ENCODE measurements around the gene AOX1.
A peak's percentile ranks its signal among the peaks of the same experiment; 100 is the strongest.

AOX1 gene

DNA sequence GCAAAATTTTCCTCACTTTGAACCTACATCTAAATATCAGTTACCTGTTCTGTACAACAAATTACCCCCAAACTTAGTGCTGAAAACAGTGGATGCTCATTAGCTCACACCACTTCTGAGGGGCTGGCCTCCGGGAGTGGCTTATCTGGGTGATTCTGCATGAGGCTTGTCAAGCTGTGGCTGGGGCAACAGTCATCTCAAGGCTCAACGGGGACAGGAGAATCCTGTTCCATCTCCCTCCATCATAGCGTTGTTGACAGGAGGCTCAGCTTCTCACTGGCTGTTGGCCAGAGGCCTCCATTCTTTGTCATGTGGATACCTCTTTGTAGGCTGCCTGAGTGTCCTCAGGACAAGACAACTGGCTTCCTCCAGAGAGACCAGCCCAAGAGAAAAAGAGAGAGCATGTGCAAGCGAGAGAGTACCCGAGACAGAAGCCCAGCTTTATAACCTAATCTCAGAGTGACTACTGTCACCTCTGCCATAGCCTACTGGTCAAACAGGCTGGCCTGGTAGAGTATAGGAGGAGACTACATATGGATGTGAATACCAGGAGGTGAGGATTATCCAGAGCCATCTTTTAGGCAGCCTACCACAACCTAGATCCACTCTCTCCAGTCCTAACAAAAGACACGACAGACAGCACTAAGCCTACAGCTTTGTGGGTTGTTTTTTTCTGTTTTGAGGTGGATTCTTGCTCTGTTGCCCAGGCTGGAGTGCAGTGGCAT lies 79.1 kb downstream of the AOX1 start:
- 89% methylated on average over 3 of the region's 6 CpGs for WGBS (ENCODE audit: insufficient coverage)
- Histone ChIP-seq H3K4me1 (ENCODE audit: control extremely low read depth in 1 of 4, control insufficient read depth in 4 of 4, insufficient read depth in 4 of 4, low read length in 3 of 4) (peaks cover 0 to 12% (median 7%) of the 10 kb centered on the region in 4 experiments), H3K27ac (ENCODE audit: insufficient read depth in 1 of 2, low read depth in 1 of 2, low read length in 2 of 2, poor library complexity in 1 of 2, severe bottlenecking in 2 of 2) (no peak overlapping the region), H3K27me3 (replicated peaks in 2 of 5; ENCODE audit: control insufficient read depth in 4 of 5, insufficient read depth in 5 of 5, low read length in 4 of 5) (no peaks in the 10 kb centered on the region), H3K36me3 (ENCODE audit: control insufficient read depth in 4 of 4, insufficient read depth in 4 of 4, low read length in 3 of 4) (no peaks in the 10 kb centered on the region), H3K4me3 (ENCODE audit: control insufficient read depth in 1 of 7, extremely low read depth in 1 of 7, insufficient read depth in 4 of 7, low read depth in 2 of 7, low read length in 6 of 7) (no peak overlapping the region), H3K9me3 (ENCODE audit: control extremely low read depth in 1 of 5, control insufficient read depth in 4 of 5, insufficient read depth in 2 of 5, low read depth in 1 of 5, low read length in 4 of 5) (no peaks in the 10 kb centered on the region)
- no peak for DNase-seq
- CTCF ChIA-PET = no interaction called here
- POLR2A ChIA-PET = no interaction called here

DNA sequence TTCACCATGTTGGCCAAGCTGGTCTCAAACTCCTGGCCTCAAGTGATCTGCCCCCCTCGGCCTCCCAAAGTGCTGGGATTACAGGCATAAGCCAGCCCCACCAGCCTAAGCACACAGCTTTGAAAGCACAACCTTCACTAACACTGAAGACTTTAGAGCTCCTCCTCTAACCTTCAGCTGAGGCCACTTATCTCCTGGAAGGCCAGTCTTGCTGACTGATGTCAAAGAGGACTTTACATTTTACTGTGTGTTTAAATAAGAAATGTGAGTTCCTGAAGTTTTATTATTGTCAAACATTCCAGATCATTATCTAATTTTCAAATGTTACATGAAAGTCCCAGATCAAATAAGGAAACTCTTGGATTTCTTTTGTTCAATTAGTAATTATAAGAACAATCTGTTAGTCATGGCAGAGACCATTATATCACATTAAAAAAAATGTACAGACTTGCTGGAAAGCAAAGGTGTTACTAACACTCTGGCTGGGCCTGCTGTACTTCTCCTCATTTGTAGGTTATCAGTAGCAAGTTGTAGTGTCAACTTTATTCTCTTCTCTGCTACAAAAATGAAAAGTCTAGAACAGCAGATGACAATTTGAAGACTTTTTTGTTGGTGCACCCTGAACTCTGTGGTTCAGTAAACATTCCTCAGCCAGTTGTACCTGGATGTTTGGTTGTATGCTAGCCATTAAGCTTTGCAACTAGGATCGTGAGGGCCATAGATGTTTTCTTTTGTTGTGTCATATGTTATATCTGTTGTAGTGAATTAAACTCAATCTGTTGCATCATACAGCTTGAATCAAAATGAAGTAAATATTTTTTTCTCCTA lies 80.0 kb downstream of the AOX1 start:
- H3K4me1 ChIP-seq (ENCODE audit: control extremely low read depth in 1 of 4, control insufficient read depth in 4 of 4, insufficient read depth in 4 of 4, low read length in 3 of 4) = peaks cover 0 to 16% (median 7%) of the 10 kb centered on the region in 4 experiments
- CTCF ChIA-PET = interaction anchor here (1.1 kb wide), 1 partner anchor 37 kb away, joined by 3 read pairs; no protein-coding TSS in a partner anchor
- H3K9me3 ChIP-seq (ENCODE audit: control extremely low read depth in 1 of 5, control insufficient read depth in 4 of 5, insufficient read depth in 2 of 5, low read depth in 1 of 5, low read length in 4 of 5) = no peaks in the 10 kb centered on the region
- H3K27ac ChIP-seq (ENCODE audit: insufficient read depth in 1 of 2, low read depth in 1 of 2, low read length in 2 of 2, poor library complexity in 1 of 2, severe bottlenecking in 2 of 2) = no peak overlapping the region
- H3K4me3 ChIP-seq (ENCODE audit: control insufficient read depth in 1 of 7, extremely low read depth in 1 of 7, insufficient read depth in 4 of 7, low read depth in 2 of 7, low read length in 6 of 7) = no peak overlapping the region
- H3K36me3 ChIP-seq (ENCODE audit: control insufficient read depth in 4 of 4, insufficient read depth in 4 of 4, low read length in 3 of 4) = no peaks in the 10 kb centered on the region
- no peak for DNase-seq
- 100% methylated on average over 1 of the region's 2 CpGs for WGBS (ENCODE audit: insufficient coverage)
- no peaks in the 10 kb centered on the region for H3K27me3 ChIP-seq (replicated peaks in 2 of 5; ENCODE audit: control insufficient read depth in 4 of 5, insufficient read depth in 5 of 5, low read length in 4 of 5)
- POLR2A ChIA-PET = no interaction called here

DNA sequence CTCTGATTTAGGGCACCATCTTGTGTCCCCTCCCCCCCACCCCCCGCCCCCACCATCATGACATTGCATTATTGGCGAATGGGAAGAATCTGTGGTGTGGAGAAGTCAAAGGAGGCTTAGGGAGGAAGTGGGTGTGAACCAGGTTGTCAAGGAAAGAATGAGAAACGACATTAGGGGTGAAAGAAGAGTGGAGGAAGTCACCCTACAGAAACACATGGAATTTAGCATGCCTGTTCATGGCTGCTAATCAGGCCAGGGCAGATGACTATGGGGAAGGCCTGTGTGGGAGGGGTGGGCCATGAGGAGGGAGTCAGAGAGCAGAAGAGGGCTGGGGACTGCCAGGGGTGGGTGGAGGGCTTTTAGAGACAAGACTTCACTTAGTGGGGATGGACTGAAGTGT lies 81.6 kb downstream of the AOX1 start:
- no peaks in the 10 kb centered on the region for H3K9me3 ChIP-seq (ENCODE audit: control extremely low read depth in 1 of 5, control insufficient read depth in 4 of 5, insufficient read depth in 2 of 5, low read depth in 1 of 5, low read length in 4 of 5)
- 0% methylated on average over 1 of the region's 3 CpGs for WGBS (ENCODE audit: insufficient coverage)
- peak in 2 of 3 donors; percentile 61 to 76 for DNase-seq
- H3K27ac ChIP-seq (ENCODE audit: insufficient read depth in 1 of 2, low read depth in 1 of 2, low read length in 2 of 2, poor library complexity in 1 of 2, severe bottlenecking in 2 of 2) = no peak overlapping the region
- no peaks in the 10 kb centered on the region for H3K27me3 ChIP-seq (replicated peaks in 2 of 5; ENCODE audit: control insufficient read depth in 4 of 5, insufficient read depth in 5 of 5, low read length in 4 of 5)
- POLR2A ChIA-PET = no interaction called here
- no peak overlapping the region for H3K4me3 ChIP-seq (ENCODE audit: control insufficient read depth in 1 of 7, extremely low read depth in 1 of 7, insufficient read depth in 4 of 7, low read depth in 2 of 7, low read length in 6 of 7)
- CTCF ChIA-PET = interaction anchor here (1.0 kb wide), 1 partner anchor 80 kb away, joined by 3 read pairs; no protein-coding TSS in a partner anchor
- peaks cover 0 to 21% (median 7%) of the 10 kb centered on the region in 4 experiments for H3K4me1 ChIP-seq (ENCODE audit: control extremely low read depth in 1 of 4, control insufficient read depth in 4 of 4, insufficient read depth in 4 of 4, low read length in 3 of 4)
- H3K36me3 ChIP-seq (ENCODE audit: control insufficient read depth in 4 of 4, insufficient read depth in 4 of 4, low read length in 3 of 4) = no peaks in the 10 kb centered on the region

DNA sequence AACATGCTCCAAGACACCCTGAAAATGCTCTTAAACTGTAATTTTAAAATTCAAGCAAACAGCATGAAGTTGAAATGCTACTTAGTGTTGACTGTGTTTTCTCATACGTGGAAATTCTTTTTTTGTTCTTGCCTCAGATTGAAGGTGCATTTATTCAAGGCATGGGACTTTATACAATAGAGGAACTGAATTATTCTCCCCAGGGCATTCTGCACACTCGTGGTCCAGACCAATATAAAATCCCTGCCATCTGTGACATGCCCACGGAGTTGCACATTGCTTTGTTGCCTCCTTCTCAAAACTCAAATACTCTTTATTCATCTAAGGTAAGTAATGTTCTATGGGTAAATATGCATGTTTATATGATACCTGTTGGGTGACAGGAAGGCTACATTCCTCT lies 82.7 kb downstream of the AOX1 start:
- 0% methylated on average over 1 of the region's 3 CpGs for WGBS (ENCODE audit: insufficient coverage)
- H3K27ac ChIP-seq (ENCODE audit: insufficient read depth in 1 of 2, low read depth in 1 of 2, low read length in 2 of 2, poor library complexity in 1 of 2, severe bottlenecking in 2 of 2) = no peak overlapping the region
- no peaks in the 10 kb centered on the region for H3K27me3 ChIP-seq (replicated peaks in 2 of 5; ENCODE audit: control insufficient read depth in 4 of 5, insufficient read depth in 5 of 5, low read length in 4 of 5)
- ChIA-PET CTCF (interaction anchor here (0.6 kb wide), 1 partner anchor 1837 kb away, joined by 4 read pairs; no protein-coding TSS in a partner anchor), POLR2A (no interaction called here)
- H3K9me3 ChIP-seq (ENCODE audit: control extremely low read depth in 1 of 5, control insufficient read depth in 4 of 5, insufficient read depth in 2 of 5, low read depth in 1 of 5, low read length in 4 of 5) = no peaks in the 10 kb centered on the region
- DNase-seq = peak in 2 of 3 donors; percentile 45 to 58
- peaks cover 2 to 31% (median 11%) of the 10 kb centered on the region in 4 experiments for H3K4me1 ChIP-seq (ENCODE audit: control extremely low read depth in 1 of 4, control insufficient read depth in 4 of 4, insufficient read depth in 4 of 4, low read length in 3 of 4)
- H3K36me3 ChIP-seq (ENCODE audit: control insufficient read depth in 4 of 4, insufficient read depth in 4 of 4, low read length in 3 of 4) = no peaks in the 10 kb centered on the region
- H3K4me3 ChIP-seq (ENCODE audit: control insufficient read depth in 1 of 7, extremely low read depth in 1 of 7, insufficient read depth in 4 of 7, low read depth in 2 of 7, low read length in 6 of 7) = no peak overlapping the region

DNA sequence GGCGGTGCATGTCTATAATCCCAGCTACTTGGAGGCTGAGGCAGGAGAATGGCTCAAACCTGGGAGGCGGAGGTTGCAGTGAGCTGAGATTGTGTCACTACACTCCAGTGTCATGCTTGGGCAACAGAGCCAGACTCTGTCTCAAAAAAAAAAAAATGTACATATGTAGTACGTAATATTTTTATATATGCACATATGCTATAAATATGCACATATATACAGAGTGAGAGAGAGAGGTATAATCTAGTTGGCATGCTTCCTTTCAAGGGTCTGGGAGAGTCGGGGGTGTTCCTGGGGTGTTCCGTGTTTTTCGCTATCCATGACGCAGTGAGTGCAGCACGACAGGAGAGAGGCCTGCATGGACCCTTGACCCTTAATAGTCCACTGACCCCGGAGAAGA lies 83.5 kb downstream of the AOX1 start:
- Histone ChIP-seq H3K27me3 (replicated peaks in 2 of 5; ENCODE audit: control insufficient read depth in 4 of 5, insufficient read depth in 5 of 5, low read length in 4 of 5) (no peaks in the 10 kb centered on the region), H3K27ac (ENCODE audit: insufficient read depth in 1 of 2, low read depth in 1 of 2, low read length in 2 of 2, poor library complexity in 1 of 2, severe bottlenecking in 2 of 2) (no peak overlapping the region), H3K36me3 (ENCODE audit: control insufficient read depth in 4 of 4, insufficient read depth in 4 of 4, low read length in 3 of 4) (no peaks in the 10 kb centered on the region), H3K9me3 (ENCODE audit: control extremely low read depth in 1 of 5, control insufficient read depth in 4 of 5, insufficient read depth in 2 of 5, low read depth in 1 of 5, low read length in 4 of 5) (no peaks in the 10 kb centered on the region), H3K4me1 (ENCODE audit: control extremely low read depth in 1 of 4, control insufficient read depth in 4 of 4, insufficient read depth in 4 of 4, low read length in 3 of 4) (peaks cover 3 to 36% (median 16%) of the 10 kb centered on the region in 4 experiments), H3K4me3 (ENCODE audit: control insufficient read depth in 1 of 7, extremely low read depth in 1 of 7, insufficient read depth in 4 of 7, low read depth in 2 of 7, low read length in 6 of 7) (no peak overlapping the region)
- POLR2A ChIA-PET = no interaction called here
- no peak for DNase-seq
- CTCF ChIA-PET = no interaction called here
- 100% methylated on average over 7 of the region's 9 CpGs for WGBS (ENCODE audit: insufficient coverage)

DNA sequence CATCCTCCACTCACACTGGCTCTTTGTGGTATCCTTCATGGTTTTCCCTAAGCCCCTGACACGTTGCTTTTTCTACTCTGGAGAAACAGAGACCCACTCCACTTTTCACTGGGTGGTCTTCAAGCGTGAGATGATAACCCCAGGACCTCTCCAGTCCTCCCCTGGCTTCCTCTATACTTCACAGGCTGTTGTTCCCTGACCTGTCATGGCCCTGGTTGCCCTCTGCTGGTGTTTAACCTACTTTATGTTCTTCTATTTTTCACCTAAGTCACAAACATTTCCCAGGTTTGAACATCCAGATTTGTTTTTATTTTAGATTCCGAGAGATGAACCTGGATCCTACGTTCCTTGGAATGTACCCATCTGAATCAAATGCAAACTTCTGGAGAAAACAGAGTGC lies 84.5 kb downstream of the AOX1 start:
- ChIA-PET CTCF (interaction anchor here (1.0 kb wide), 1 partner anchor 25 kb away, joined by 3 read pairs; no protein-coding TSS in a partner anchor), POLR2A (no interaction called here)
- Histone ChIP-seq H3K4me1 (ENCODE audit: control extremely low read depth in 1 of 4, control insufficient read depth in 4 of 4, insufficient read depth in 4 of 4, low read length in 3 of 4) (peaks cover 3 to 36% (median 16%) of the 10 kb centered on the region in 4 experiments), H3K27me3 (replicated peaks in 2 of 5; ENCODE audit: control insufficient read depth in 4 of 5, insufficient read depth in 5 of 5, low read length in 4 of 5) (no peaks in the 10 kb centered on the region), H3K36me3 (ENCODE audit: control insufficient read depth in 4 of 4, insufficient read depth in 4 of 4, low read length in 3 of 4) (no peaks in the 10 kb centered on the region), H3K9me3 (ENCODE audit: control extremely low read depth in 1 of 5, control insufficient read depth in 4 of 5, insufficient read depth in 2 of 5, low read depth in 1 of 5, low read length in 4 of 5) (no peaks in the 10 kb centered on the region), H3K4me3 (ENCODE audit: control insufficient read depth in 1 of 7, extremely low read depth in 1 of 7, insufficient read depth in 4 of 7, low read depth in 2 of 7, low read length in 6 of 7) (no peak overlapping the region), H3K27ac (ENCODE audit: insufficient read depth in 1 of 2, low read depth in 1 of 2, low read length in 2 of 2, poor library complexity in 1 of 2, severe bottlenecking in 2 of 2) (no peak overlapping the region)
- WGBS (ENCODE audit: insufficient coverage) = 80% methylated on average over 3 of the region's 4 CpGs
- DNase-seq = peak in 2 of 3 donors; percentile 24 to 38

DNA sequence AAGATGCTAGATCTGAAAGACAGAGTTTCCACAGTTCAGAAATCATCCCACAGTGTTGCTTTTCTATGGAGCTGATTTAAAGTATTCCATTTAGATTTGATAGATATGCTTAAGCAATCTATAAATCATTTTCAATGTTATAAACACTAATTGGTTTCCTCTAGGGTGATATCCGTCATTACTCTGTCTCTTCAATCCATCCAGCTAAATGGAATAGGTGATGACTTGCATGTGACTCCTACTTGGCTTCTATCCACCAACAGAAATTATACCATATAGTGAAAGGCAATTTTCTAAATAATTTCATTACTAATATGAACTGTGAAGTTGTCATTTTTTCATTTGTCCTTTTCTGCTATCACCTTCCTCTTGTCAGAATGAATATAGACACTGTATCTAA lies 84.9 kb downstream of the AOX1 start:
- H3K27ac ChIP-seq (ENCODE audit: insufficient read depth in 1 of 2, low read depth in 1 of 2, low read length in 2 of 2, poor library complexity in 1 of 2, severe bottlenecking in 2 of 2) = no peak overlapping the region
- WGBS (ENCODE audit: insufficient coverage) = no CpG with 5 or more reads among the region's 1 CpG
- no peaks in the 10 kb centered on the region for H3K9me3 ChIP-seq (ENCODE audit: control extremely low read depth in 1 of 5, control insufficient read depth in 4 of 5, insufficient read depth in 2 of 5, low read depth in 1 of 5, low read length in 4 of 5)
- no peak for DNase-seq
- peaks cover 3 to 36% (median 16%) of the 10 kb centered on the region in 4 experiments for H3K4me1 ChIP-seq (ENCODE audit: control extremely low read depth in 1 of 4, control insufficient read depth in 4 of 4, insufficient read depth in 4 of 4, low read length in 3 of 4)
- POLR2A ChIA-PET = no interaction called here
- H3K27me3 ChIP-seq (replicated peaks in 2 of 5; ENCODE audit: control insufficient read depth in 4 of 5, insufficient read depth in 5 of 5, low read length in 4 of 5) = no peaks in the 10 kb centered on the region
- CTCF ChIA-PET = interaction anchor here (0.7 to 1.0 kb wide), 3 partner anchors 24 to 53 kb away, joined by 3 to 4 read pairs (median 3); no protein-coding TSS in a partner anchor
- H3K4me3 ChIP-seq (ENCODE audit: control insufficient read depth in 1 of 7, extremely low read depth in 1 of 7, insufficient read depth in 4 of 7, low read depth in 2 of 7, low read length in 6 of 7) = no peak overlapping the region
- H3K36me3 ChIP-seq (ENCODE audit: control insufficient read depth in 4 of 4, insufficient read depth in 4 of 4, low read length in 3 of 4) = no peaks in the 10 kb centered on the region

All from common myeloid progenitor, CD34-positive (primary cell).